HepG2 (cell line): Measurements from ENCODE around the gene CCER1. TPM values are rescaled to one million over a fixed set of nuclear protein-coding genes. Genes with fewer than 3 reads are reported as not detected.

Experiments used
- ATAC-seq: fragments of 200-7000 bp; cut with Tn5 transposase; 3 replicates; pipeline ENCODE4 v1.9.1; 2020; ENCODE audit warnings: mild to moderate bottlenecking, moderate library complexity
- BruUV-seq: library from RNA; stranded (reverse); fragments of 400-500 nt; replicated peaks from 2 replicates; lab custom pipeline; 2021; lab: Mats Ljungman, UMichigan
- CTCF ChIA-PET: fragments of 300-600 bp; formaldehyde crosslinking; extraction: SDS; loops from one replicate; lab custom pipeline; 2021; ENCODE audit warnings: low total read pairs, inconsistent platforms, low intra/inter-chr PET ratio; lab: Yijun Ruan, JAX
- POLR2A ChIA-PET: fragments of 350-600 bp; sonication (Branson Sonifier 250); formaldehyde crosslinking; loops from one replicate; lab custom pipeline; 2020; ENCODE audit warnings: antibody characterized with exemption, inconsistent platforms; lab: Yijun Ruan, JAX
- DNase-seq: peaks from one replicate; pipeline ENCODE4 v3.0.0-alpha.2; 2015; ENCODE audit warnings: low spot score
- FAIRE-seq: peaks from 3 replicates; lab custom pipeline; 2011; peaks lifted over from hg19 to GRCh38; lab: Jason Lieb, UNC
- H2AFZ ChIP-seq: one replicate; pipeline ENCODE4 v1.6.1; 2011; ENCODE audit warnings: low read length, inconsistent platforms
- H3K27ac ChIP-seq: fragments of 300-600 bp; 3 replicates; pipeline ENCODE4 v1.8.0; 2011; ENCODE audit warnings: mixed run types, mild to moderate bottlenecking, mixed read lengths, low read length, inconsistent platforms; ENCODE audit not compliant: insufficient read depth; ENCODE audit errors: extremely low read length
- H3K27me3 ChIP-seq, 2 experiments: fragments of 200-600 bp in 1 of 2; 2 replicates in 1 of 2; 3 replicates in 1 of 2; pipeline versions ENCODE4 v1.6.0 to v1.8.0; 2011; ENCODE audit warnings: low read length in 2 of 2, mild to moderate bottlenecking in 2 of 2, moderate library complexity in 2 of 2, inconsistent platforms in 1 of 2; ENCODE audit not compliant: insufficient read depth in 2 of 2, control insufficient read depth in 1 of 2
- H3K36me3 ChIP-seq, 2 experiments: fragments of 200-600 bp in 1 of 2; replicated peaks in 1 of 2; 2 replicates in 1 of 2; 3 replicates in 1 of 2; pipeline versions ENCODE4 v1.5.1 to v1.8.0; 2011; ENCODE audit warnings: low read length in 2 of 2, inconsistent platforms in 1 of 2; ENCODE audit not compliant: insufficient read depth in 2 of 2, control insufficient read depth in 1 of 2
- H3K4me1 ChIP-seq: 2 replicates; pipeline ENCODE4 v1.5.1; 2012; ENCODE audit warnings: low read length, inconsistent platforms; ENCODE audit not compliant: insufficient read depth
- H3K4me2 ChIP-seq: 2 replicates; pipeline ENCODE4 v1.6.0; 2011; ENCODE audit warnings: low read depth, low read length, inconsistent platforms
- H3K4me3 ChIP-seq, 3 experiments: fragments of 200-600 bp in 1 of 3; sonication (generic), shearing (Covaris generic) in 1 of 3; replicated peaks in 1 of 3; 2 replicates each; pipeline ENCODE4 v1.5.1; 2011 to 2016; ENCODE audit warnings: low read length in 3 of 3, inconsistent platforms in 2 of 3, low read depth in 2 of 3, mild to moderate bottlenecking in 2 of 3, control low read depth in 1 of 3, mixed read lengths in 1 of 3; ENCODE audit not compliant: insufficient read depth in 1 of 3
- H3K79me2 ChIP-seq: one replicate; pipeline ENCODE4 v1.6.1; 2011; ENCODE audit warnings: low read length, inconsistent platforms; ENCODE audit not compliant: insufficient read depth
- H3K9ac ChIP-seq: 2 replicates; pipeline ENCODE4 v1.6.0; 2011; ENCODE audit warnings: mild to moderate bottlenecking, low read depth, low read length, inconsistent platforms; ENCODE audit not compliant: insufficient read depth
- H3K9me3 ChIP-seq: 2 replicates; pipeline ENCODE4 v1.5.1; 2012; ENCODE audit warnings: mild to moderate bottlenecking, low read length
- H4K20me1 ChIP-seq: 2 replicates; pipeline ENCODE4 v1.6.0; 2011; ENCODE audit warnings: inconsistent platforms, mild to moderate bottlenecking, low read length, moderate library complexity; ENCODE audit not compliant: insufficient read depth
- AGO1 ChIP-seq: fragments of 200-400 bp; formaldehyde crosslinking; IDR thresholded peaks from 2 replicates; pipeline ENCODE4 v1.6.1; 2017; ENCODE audit warnings: mild to moderate bottlenecking, low read depth, low read length, moderate library complexity; ENCODE audit not compliant: poor library complexity, severe bottlenecking
- AKAP8 ChIP-seq: sonication (generic); formaldehyde crosslinking; IDR thresholded peaks from 2 replicates; pipeline ENCODE4 v1.5.1; 2020; ENCODE audit warnings: mild to moderate bottlenecking, missing genetic modification reagents
- CHD4 ChIP-seq: fragments of 200-600 bp; sonication (generic); IDR thresholded peaks from 2 replicates; pipeline ENCODE4 v1.7.0; 2017; ENCODE audit warnings: mild to moderate bottlenecking, low read length, borderline replicate concordance
- KAT8 ChIP-seq: IDR thresholded peaks from 2 replicates; pipeline ENCODE4 v1.6.1; 2016; ENCODE audit warnings: missing genetic modification reagents, missing compliant biosample characterization
- KLF11 ChIP-seq: IDR thresholded peaks from 2 replicates; pipeline ENCODE4 v1.6.1; 2016; ENCODE audit warnings: missing compliant biosample characterization
- KMT2B ChIP-seq: IDR thresholded peaks from 2 replicates; pipeline ENCODE4 v1.6.1; 2016; ENCODE audit warnings: missing genetic modification reagents, missing compliant biosample characterization
- ONECUT2 ChIP-seq: sonication (generic); formaldehyde crosslinking; IDR thresholded peaks from 2 replicates; pipeline ENCODE4 v1.4.0; 2020; ENCODE audit warnings: missing genetic modification reagents
- PPARG ChIP-seq: conservative IDR thresholded peaks from 2 replicates; pipeline ENCODE4 v1.6.1; 2016; ENCODE audit warnings: missing biosample characterization, missing genetic modification reagents
- RBM39 ChIP-seq: fragments of 200-400 bp; formaldehyde crosslinking; IDR thresholded peaks from one replicate; pipeline ENCODE4 v1.6.1; 2018; ENCODE audit warnings: antibody characterized with exemption, mild to moderate bottlenecking, low read depth, low read length; ENCODE audit not compliant: poor library complexity, severe bottlenecking
- RFXAP ChIP-seq: sonication (generic); formaldehyde crosslinking; IDR thresholded peaks from 2 replicates; pipeline ENCODE4 v1.4.0; 2020; ENCODE audit warnings: missing genetic modification reagents, borderline replicate concordance
- ZNF121 ChIP-seq: sonication (generic); formaldehyde crosslinking; IDR thresholded peaks from 2 replicates; pipeline ENCODE4 v1.5.0; 2020; ENCODE audit warnings: mild to moderate bottlenecking, missing genetic modification reagents
- ZSCAN25 ChIP-seq: sonication (generic); formaldehyde crosslinking; IDR thresholded peaks from 2 replicates; pipeline ENCODE4 v1.8.0; 2022; ENCODE audit warnings: mild to moderate bottlenecking, missing genetic modification reagents
- WGBS: methylation state at CpG from one replicate; pipeline ENCODE4 v1.1.6; 2017; ENCODE audit warnings: low lambda C conversion rate; 5-methylcytosine and 5-hydroxymethylcytosine counted together
- in situ Hi-C: cut with HindIII; loops from 2 replicates; pipeline ENCODE4 v1.10.0; 2017; ENCODE audit warnings: low pct_unique_long_range_greater_than_20kb; ENCODE audit not compliant: extremely low pct_ligation_motif_present
- intact Hi-C: fragments of 100-400 bp; cut with micrococcal nuclease; formaldehyde crosslinking; loops from one replicate; pipeline ENCODE4 v1.10.0; 2022; ENCODE audit not compliant: unreplicated experiment
- polyA plus RNA-seq, 8 experiments: library from polyadenylated mRNA; depleted of rRNA in 3 of 8; stranded (reverse) in 7 of 8; unstranded in 1 of 8; fragments of >200 nt; fragmentation: Illumina TruSeq in 4 of 8; extraction: Trizol in 4 of 8; gene quantifications; 2 replicates each; pipeline versions ENCODE4 v1.2.1 to v1.2.3, GENCODE V29; 2011 to 2016; ENCODE audit warnings: low read depth in 4 of 8, missing spikeins in 1 of 8, mixed read lengths in 1 of 8; ENCODE audit not compliant: insufficient read depth in 1 of 8
- total RNA-seq, 5 experiments: library from RNA; depleted of rRNA; stranded (reverse); fragments of >200 nt; fragmentation: Illumina TruSeq; extraction: Trizol; gene quantifications; 2 replicates each; pipeline ENCODE4 v1.2.3, GENCODE V29; 2016; ENCODE audit warnings: low read depth in 1 of 5
- TF ChIP-seq, protein P1 (sequence below): sonication (generic); formaldehyde crosslinking; IDR thresholded peaks from 2 replicates; pipeline ENCODE4 v1.5.0; 2020; ENCODE audit warnings: mild to moderate bottlenecking, missing genetic modification reagents
- TF ChIP-seq, protein P2 (sequence below): sonication (generic); IDR thresholded peaks from 2 replicates; pipeline ENCODE4 v1.6.1; 2016; ENCODE audit warnings: low read depth, borderline replicate concordance
- TF ChIP-seq, protein P3 (sequence below): sonication (generic); formaldehyde crosslinking; IDR thresholded peaks from 2 replicates; pipeline ENCODE4 v1.4.0; 2020; ENCODE audit warnings: missing genetic modification reagents

The CCER1 gene
- total and polyA plus RNA-seq, 2 of the 13 experiments (the other 11 are each of a cell fraction or from before 2014, with no cell fraction given) = not detected

DNA sequence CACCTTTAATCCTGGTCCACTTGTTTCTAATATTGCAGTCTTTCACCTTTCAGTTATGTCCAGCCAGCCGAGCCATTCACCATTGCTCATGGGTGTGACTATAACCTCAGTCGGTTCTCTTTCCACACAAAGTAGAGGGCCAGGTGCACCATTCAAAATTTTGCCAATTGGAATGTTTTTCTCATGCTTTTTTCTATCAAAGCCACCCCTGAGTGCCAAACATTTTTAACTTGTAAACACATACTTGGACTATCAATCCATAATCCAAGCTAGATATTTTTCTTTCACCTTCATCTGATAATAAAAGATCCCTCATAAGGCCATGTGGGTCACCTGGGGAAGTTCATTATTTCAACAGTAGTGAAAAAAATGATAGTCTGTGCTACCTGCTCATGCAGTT is 52.4 kb downstream of the CCER1 start:
- DNase-seq (no peak), FAIRE-seq (no peak), ATAC-seq (no peak)
- no peaks in the 10 kb centered on the region for H3K79me2 ChIP-seq
- no peaks in the 10 kb centered on the region for H3K4me1 ChIP-seq
- H3K27ac ChIP-seq = no peak overlapping the region
- no peaks in the 10 kb centered on the region for H4K20me1 ChIP-seq
- 4% methylated on average over 2 of the region's 2 CpGs for WGBS
- ChIA-PET POLR2A (no interaction called here), CTCF (no interaction called here)
- in situ Hi-C loops (no loop called here), intact Hi-C loops (loop anchor here (10.0 kb wide), 1 partner anchor 188 kb away; no protein-coding TSS in a partner anchor)
- no peaks in the 10 kb centered on the region for H3K9me3 ChIP-seq
- H3K4me2 ChIP-seq = no peak overlapping the region
- H3K36me3 ChIP-seq = no peaks in the 10 kb centered on the region
- H2AFZ ChIP-seq = no peak overlapping the region
- BruUV-seq = no TSS peak
- H3K9ac ChIP-seq = no peak overlapping the region
- H3K27me3 ChIP-seq = no peaks in the 10 kb centered on the region
- no peak overlapping the region for H3K4me3 ChIP-seq
- TF ChIP-seq AKAP8 (CRISPR knock-in tag) = no peak
- no peak for TF ChIP-seq CHD4
- TF ChIP-seq RFXAP (CRISPR knock-in tag) = no peak
- no peak for TF ChIP-seq ONECUT2
- TF ChIP-seq KLF11 = no peak
- TF ChIP-seq, protein P1, sequence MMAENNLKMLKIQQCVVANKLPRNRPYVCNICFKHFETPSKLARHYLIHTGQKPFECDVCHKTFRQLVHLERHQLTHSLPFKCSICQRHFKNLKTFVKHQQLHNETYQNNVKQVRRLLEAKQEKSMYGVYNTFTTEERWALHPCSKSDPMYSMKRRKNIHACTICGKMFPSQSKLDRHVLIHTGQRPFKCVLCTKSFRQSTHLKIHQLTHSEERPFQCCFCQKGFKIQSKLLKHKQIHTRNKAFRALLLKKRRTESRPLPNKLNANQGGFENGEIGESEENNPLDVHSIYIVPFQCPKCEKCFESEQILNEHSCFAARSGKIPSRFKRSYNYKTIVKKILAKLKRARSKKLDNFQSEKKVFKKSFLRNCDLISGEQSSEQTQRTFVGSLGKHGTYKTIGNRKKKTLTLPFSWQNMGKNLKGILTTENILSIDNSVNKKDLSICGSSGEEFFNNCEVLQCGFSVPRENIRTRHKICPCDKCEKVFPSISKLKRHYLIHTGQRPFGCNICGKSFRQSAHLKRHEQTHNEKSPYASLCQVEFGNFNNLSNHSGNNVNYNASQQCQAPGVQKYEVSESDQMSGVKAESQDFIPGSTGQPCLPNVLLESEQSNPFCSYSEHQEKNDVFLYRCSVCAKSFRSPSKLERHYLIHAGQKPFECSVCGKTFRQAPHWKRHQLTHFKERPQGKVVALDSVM (CRISPR knock-in tag) = no peak
- TF ChIP-seq AGO1 = no peak
- TF ChIP-seq, protein P2, sequence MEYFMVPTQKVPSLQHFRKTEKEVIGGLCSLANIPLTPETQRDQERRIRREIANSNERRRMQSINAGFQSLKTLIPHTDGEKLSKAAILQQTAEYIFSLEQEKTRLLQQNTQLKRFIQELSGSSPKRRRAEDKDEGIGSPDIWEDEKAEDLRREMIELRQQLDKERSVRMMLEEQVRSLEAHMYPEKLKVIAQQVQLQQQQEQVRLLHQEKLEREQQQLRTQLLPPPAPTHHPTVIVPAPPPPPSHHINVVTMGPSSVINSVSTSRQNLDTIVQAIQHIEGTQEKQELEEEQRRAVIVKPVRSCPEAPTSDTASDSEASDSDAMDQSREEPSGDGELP = no peak
- no peak for TF ChIP-seq ZSCAN25 (CRISPR knock-in tag)
- TF ChIP-seq RBM39 = no peak
- TF ChIP-seq PPARG (CRISPR knock-in tag) = no peak
- TF ChIP-seq KAT8 = no peak
- TF ChIP-seq ZNF121 (CRISPR knock-in tag) = no peak
- no peak for TF ChIP-seq KMT2B (CRISPR knock-in tag)
- TF ChIP-seq, protein P3, sequence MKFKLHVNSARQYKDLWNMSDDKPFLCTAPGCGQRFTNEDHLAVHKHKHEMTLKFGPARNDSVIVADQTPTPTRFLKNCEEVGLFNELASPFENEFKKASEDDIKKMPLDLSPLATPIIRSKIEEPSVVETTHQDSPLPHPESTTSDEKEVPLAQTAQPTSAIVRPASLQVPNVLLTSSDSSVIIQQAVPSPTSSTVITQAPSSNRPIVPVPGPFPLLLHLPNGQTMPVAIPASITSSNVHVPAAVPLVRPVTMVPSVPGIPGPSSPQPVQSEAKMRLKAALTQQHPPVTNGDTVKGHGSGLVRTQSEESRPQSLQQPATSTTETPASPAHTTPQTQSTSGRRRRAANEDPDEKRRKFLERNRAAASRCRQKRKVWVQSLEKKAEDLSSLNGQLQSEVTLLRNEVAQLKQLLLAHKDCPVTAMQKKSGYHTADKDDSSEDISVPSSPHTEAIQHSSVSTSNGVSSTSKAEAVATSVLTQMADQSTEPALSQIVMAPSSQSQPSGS (CRISPR knock-in tag) = no peak
